Neuron (in vitro differentiated cells): ENCODE results near the gene VGLL4.

Experiments used
- H2AFZ ChIP-seq: one replicate; pipeline ENCODE4 v1.6.1; 2013; ENCODE audit warnings: low read depth, mild to moderate bottlenecking, inconsistent platforms, low read length, moderate library complexity
- H3K27me3 ChIP-seq: one replicate; pipeline ENCODE4 v1.6.1; 2013; ENCODE audit warnings: low read length; ENCODE audit not compliant: insufficient read depth
- H3K36me3 ChIP-seq: one replicate; pipeline ENCODE4 v1.6.1; 2013; ENCODE audit warnings: low read length; ENCODE audit not compliant: insufficient read depth
- H3K4me1 ChIP-seq: one replicate; pipeline ENCODE4 v1.6.1; 2013; ENCODE audit warnings: low read length; ENCODE audit not compliant: insufficient read depth
- H3K4me3 ChIP-seq: 2 replicates; pipeline ENCODE4 v1.5.1; 2013; ENCODE audit warnings: mild to moderate bottlenecking, low read length, moderate library complexity
- H3K9me3 ChIP-seq: one replicate; pipeline ENCODE4 v1.6.1; 2013; ENCODE audit warnings: low read length

The VGLL4 gene

DNA sequence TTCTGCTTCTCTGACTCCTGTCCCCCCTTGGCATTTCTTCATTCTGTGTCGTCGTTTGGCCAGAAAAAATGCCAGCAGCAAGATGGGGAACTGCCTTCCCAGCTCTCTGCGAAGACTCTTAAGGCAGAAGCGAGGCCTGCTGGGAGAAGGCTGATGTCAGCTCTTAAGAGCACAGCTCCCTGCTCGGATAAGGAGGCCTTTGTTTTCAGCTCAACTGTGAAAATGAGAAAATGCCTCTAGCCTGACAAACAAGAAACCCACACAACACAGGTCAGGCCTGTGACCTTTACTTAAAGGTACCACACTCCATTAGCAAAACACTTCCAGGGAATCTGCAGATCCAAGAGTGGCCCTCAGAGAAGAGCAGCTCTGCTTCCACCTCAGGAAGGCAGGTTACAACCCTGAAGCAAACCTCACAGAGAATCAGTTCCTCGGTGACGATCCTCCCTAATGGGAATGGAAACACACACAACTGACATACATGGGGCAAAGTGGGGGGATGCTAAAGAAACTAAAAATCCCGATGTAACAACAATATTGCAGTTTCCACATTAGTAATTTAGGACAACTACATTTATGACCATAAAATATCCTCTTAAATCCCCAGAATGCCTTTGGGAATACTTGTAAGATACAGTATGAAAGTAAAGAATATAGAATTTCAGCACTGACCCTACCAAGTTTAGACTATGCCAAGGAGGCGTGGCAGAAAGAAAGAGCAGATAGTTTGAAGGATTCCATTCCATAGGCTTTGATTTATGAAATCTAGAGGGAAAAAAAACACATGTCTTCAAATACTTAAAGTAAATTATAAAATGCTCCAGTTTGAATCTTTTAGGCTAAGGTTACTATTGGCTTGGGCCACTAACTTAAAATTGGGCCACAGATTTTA lies 52.1 kb downstream of the VGLL4 start:
- H3K27me3 ChIP-seq = no peaks in the 10 kb centered on the region
- peaks cover 2% of the 10 kb centered on the region for H3K9me3 ChIP-seq
- H3K4me1 ChIP-seq = peaks cover 49% of the 10 kb centered on the region
- peaks cover 11% of the 10 kb centered on the region for H3K36me3 ChIP-seq
- peak overlapping the region; percentile 24 for H3K4me3 ChIP-seq
- H2AFZ ChIP-seq = no peak overlapping the region

- peak overlapping the region; percentile 24 for H3K4me3 ChIP-seq
- H3K9me3 ChIP-seq = peaks cover 2% of the 10 kb centered on the region
- H3K4me1 ChIP-seq = peaks cover 49% of the 10 kb centered on the region
- peaks cover 14% of the 10 kb centered on the region for H3K36me3 ChIP-seq
- no peaks in the 10 kb centered on the region for H3K27me3 ChIP-seq
- no peak overlapping the region for H2AFZ ChIP-seq
Measured at GRCh38 chr3:11591002-11591355, 52.7 kb downstream of the VGLL4 start.

DNA sequence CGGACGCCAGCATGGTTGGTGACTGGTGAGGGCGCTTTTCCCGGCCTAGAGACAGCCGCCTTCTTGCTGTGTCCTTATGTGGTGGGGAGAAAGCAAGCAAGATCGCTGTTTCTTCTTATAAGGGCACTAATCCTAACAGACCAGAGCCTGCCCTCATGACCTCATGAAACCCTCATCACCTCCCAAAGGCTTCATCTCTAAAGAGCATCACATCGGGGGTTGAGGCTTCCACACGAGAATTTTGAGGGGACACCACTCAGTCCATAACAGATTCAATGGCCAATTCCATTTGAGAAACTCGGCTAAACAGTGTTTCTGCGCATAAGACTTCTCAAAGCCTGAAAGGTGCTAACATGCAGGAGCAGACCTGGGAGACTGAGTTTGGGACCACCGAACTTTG lies 54.0 kb downstream of the VGLL4 start:
- Histone ChIP-seq H3K4me3 (no peak overlapping the region), H3K4me1 (peaks cover 53% of the 10 kb centered on the region), H3K27me3 (no peaks in the 10 kb centered on the region), H3K36me3 (peaks cover 14% of the 10 kb centered on the region), H2AFZ (no peak overlapping the region), H3K9me3 (peaks cover 2% of the 10 kb centered on the region)

GRCh38 chr3:11588755-11589154 lies 55.0 kb downstream of the VGLL4 start:
- peaks cover 2% of the 10 kb centered on the region for H3K9me3 ChIP-seq
- H3K36me3 ChIP-seq = peaks cover 14% of the 10 kb centered on the region
- H3K4me1 ChIP-seq = peaks cover 51% of the 10 kb centered on the region
- no peak overlapping the region for H2AFZ ChIP-seq
- H3K4me3 ChIP-seq = no peak overlapping the region
- no peaks in the 10 kb centered on the region for H3K27me3 ChIP-seq

DNA sequence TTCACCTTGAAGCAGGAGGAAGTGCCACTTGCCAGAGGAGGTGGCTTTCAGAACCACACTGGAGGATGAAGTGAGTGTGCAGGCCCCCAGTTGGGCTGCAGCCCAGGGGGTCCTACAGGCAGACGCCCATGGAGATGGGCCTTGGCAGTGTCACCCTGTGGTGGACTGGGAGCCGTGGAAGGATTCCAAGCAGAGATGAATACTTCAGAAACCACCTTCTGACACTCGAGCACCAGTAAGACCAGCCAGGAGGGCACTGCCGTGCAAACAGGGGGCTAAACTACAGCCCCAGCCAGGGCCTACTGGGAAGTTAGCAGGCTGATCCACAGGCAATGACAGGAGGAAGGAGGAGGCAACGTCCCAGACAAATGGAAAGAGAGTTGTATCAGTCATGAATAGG lies 55.4 kb downstream of the VGLL4 start:
- Histone ChIP-seq H2AFZ (no peak overlapping the region), H3K4me1 (peaks cover 51% of the 10 kb centered on the region), H3K27me3 (no peaks in the 10 kb centered on the region), H3K36me3 (peaks cover 14% of the 10 kb centered on the region), H3K9me3 (peaks cover 2% of the 10 kb centered on the region), H3K4me3 (no peak overlapping the region)

DNA sequence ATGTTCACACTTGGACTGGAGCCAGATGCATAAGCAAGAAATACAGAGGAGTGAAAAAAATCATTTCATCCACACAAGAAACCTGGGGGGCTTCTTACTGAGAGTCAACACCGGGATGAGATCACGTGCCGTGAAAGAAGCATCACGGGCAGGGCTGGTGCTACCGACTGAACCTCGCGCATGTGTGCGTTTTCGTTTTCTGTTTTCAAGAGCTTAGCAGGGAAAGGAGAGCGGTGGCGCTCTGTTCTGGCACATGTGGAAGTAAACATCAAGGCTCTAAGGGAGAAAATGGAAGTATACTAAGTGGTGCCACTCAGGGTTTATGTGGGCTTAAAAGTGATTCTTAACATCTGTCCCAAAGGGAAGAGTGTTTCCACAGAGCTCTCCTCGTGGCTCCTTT lies 55.9 kb downstream of the VGLL4 start:
- Histone ChIP-seq H3K36me3 (peaks cover 14% of the 10 kb centered on the region), H3K4me1 (peaks cover 51% of the 10 kb centered on the region), H3K4me3 (no peak overlapping the region), H2AFZ (no peak overlapping the region), H3K9me3 (peaks cover 2% of the 10 kb centered on the region), H3K27me3 (no peaks in the 10 kb centered on the region)

GRCh38 chr3:11584570-11584969 lies 59.1 kb downstream of the VGLL4 start:
- peaks cover 37% of the 10 kb centered on the region for H3K4me1 ChIP-seq

GRCh38 chr3:11583638-11584046 lies 60.1 kb downstream of the VGLL4 start:
- Histone ChIP-seq H3K4me1 (peaks cover 35% of the 10 kb centered on the region), H3K27me3 (no peaks in the 10 kb centered on the region), H2AFZ (no peak overlapping the region), H3K4me3 (no peak overlapping the region), H3K9me3 (peaks cover 2% of the 10 kb centered on the region), H3K36me3 (peaks cover 16% of the 10 kb centered on the region)

More at GRCh38 chr3:11584570-11584969, 59.1 kb downstream of the VGLL4 start:
- peaks cover 2% of the 10 kb centered on the region for H3K9me3 ChIP-seq
- H3K36me3 ChIP-seq = peaks cover 16% of the 10 kb centered on the region
- no peak overlapping the region for H3K4me3 ChIP-seq
- no peak overlapping the region for H2AFZ ChIP-seq
- H3K27me3 ChIP-seq = no peaks in the 10 kb centered on the region

- peaks cover 35% of the 10 kb centered on the region for H3K4me1 ChIP-seq
- H2AFZ ChIP-seq = no peak overlapping the region
- no peaks in the 10 kb centered on the region for H3K27me3 ChIP-seq
- peaks cover 16% of the 10 kb centered on the region for H3K36me3 ChIP-seq
- H3K4me3 ChIP-seq = no peak overlapping the region
- peaks cover 2% of the 10 kb centered on the region for H3K9me3 ChIP-seq
Measured at GRCh38 chr3:11583235-11583634, 60.5 kb downstream of the VGLL4 start.

DNA sequence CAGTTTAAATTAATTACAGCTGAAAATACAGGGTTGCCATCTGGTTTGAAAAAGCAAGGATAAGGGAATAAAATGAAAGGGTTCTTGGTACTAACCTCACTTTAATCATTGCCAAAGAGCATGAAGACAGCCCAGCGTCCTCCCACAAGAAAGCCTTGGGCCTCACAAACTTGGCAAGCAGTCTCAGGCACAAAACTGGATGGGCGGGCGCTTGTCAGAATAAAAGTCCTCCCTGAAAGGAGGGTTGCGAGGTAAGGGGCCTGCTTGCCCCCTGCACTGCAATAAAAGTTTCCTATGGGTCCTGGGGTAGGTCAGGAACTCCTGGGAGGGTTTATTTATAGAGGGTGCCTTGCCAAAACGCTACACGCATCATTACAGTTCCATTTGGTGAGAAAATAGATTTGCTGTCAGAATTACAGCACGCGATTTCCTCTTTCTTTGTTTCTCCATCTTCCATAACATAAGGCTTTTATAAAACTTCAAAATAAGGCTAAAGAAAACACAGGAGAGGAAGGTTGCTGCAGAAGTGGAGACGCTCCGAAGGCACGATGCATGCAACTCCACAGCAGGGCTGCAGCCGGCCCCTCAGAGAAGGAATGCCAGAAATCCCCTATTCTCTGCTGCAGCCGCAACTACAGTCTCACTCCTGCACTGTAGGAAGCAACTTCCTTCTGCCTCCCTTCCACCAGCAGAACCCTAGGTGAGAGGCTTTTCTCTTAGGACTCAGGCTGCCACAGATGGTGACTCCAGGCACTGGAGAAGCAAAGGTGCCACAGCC lies 61.3 kb downstream of the VGLL4 start:
- H3K27me3 ChIP-seq = no peaks in the 10 kb centered on the region
- H2AFZ ChIP-seq = no peak overlapping the region
- peak overlapping the region; percentile 46 for H3K4me3 ChIP-seq
- H3K9me3 ChIP-seq = no peaks in the 10 kb centered on the region
- H3K4me1 ChIP-seq = peaks cover 37% of the 10 kb centered on the region
- peaks cover 13% of the 10 kb centered on the region for H3K36me3 ChIP-seq

DNA sequence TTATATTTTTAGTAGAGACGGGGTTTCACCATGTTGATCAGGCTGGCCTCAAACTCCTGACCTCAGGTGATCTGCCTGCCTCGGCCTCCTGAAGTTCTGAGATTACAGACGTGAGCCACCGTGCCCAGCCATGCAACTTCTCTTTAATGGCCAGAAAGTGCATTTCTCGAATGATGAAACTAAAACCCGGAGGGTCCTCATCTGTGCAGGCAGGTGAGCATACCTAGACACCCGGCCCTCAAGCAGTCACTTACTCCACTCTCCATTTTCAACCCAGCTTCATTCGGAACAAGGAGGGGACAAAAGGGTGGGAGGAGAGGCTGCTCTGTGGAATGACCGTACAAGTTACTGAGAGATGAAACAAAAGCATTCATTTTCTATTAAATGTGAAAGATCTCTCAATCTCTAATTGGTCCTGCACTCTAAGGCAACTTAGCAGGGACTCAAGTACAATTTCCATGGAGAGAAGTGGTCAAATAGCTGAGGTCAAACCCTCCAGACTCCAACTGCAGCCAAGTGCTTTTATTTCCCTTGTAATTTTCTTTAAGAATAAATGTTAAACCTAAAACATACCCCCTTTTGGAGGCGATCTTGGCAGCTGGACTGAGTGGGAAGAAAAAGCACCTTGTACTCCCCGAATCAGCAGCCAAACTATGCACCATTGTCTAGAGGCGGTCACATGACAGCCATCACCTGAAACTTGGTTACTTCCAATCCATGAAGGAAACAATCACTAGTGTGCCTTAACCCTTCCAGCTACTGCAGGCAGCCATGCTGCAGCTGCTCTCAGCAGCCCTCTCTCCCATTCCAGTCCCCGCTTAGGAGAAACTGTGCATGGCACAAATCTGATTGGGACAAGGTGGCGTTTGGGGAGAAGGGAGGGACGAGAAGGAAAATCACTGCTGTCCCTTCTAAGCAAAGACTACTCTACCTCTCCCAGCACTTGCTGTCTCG lies 62.2 kb downstream of the VGLL4 start:
- peak overlapping the region; percentile 46 for H3K4me3 ChIP-seq
- H3K4me1 ChIP-seq = peaks cover 37% of the 10 kb centered on the region
- H3K9me3 ChIP-seq = no peaks in the 10 kb centered on the region
- H3K27me3 ChIP-seq = no peaks in the 10 kb centered on the region
- H3K36me3 ChIP-seq = peaks cover 5% of the 10 kb centered on the region
- no peak overlapping the region for H2AFZ ChIP-seq

- no peaks in the 10 kb centered on the region for H3K9me3 ChIP-seq
- H3K27me3 ChIP-seq = no peaks in the 10 kb centered on the region
- H3K4me3 ChIP-seq = no peak overlapping the region
- H3K4me1 ChIP-seq = peaks cover 35% of the 10 kb centered on the region
- H3K36me3 ChIP-seq = peaks cover 3% of the 10 kb centered on the region
- H2AFZ ChIP-seq = no peak overlapping the region
Measured at GRCh38 chr3:11580645-11581044, 63.1 kb downstream of the VGLL4 start.
